Measurements from ENCODE around the gene PM20D2. TPM values are rescaled to one million over a fixed set of nuclear protein-coding genes. Genes with fewer than 3 reads are reported as not detected.
A peak's percentile ranks its signal among the peaks of the same experiment; 100 is the strongest.
"Not testable (repeated sequence)": the region's sequence is repeated elsewhere in the genome, so short reads cannot be mapped to it uniquely, and the experiment has no call there.

PM20D2 gene, protein sequence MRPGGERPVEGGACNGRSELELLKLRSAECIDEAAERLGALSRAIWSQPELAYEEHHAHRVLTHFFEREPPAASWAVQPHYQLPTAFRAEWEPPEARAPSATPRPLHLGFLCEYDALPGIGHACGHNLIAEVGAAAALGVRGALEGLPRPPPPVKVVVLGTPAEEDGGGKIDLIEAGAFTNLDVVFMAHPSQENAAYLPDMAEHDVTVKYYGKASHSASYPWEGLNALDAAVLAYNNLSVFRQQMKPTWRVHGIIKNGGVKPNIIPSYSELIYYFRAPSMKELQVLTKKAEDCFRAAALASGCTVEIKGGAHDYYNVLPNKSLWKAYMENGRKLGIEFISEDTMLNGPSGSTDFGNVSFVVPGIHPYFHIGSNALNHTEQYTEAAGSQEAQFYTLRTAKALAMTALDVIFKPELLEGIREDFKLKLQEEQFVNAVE
- polyA plus RNA-seq (ENCODE audit: insufficient read length in 4 of 4) = 10 to 100 TPM; 24.2 to 38.5 (median 38.0) TPM

DNA sequence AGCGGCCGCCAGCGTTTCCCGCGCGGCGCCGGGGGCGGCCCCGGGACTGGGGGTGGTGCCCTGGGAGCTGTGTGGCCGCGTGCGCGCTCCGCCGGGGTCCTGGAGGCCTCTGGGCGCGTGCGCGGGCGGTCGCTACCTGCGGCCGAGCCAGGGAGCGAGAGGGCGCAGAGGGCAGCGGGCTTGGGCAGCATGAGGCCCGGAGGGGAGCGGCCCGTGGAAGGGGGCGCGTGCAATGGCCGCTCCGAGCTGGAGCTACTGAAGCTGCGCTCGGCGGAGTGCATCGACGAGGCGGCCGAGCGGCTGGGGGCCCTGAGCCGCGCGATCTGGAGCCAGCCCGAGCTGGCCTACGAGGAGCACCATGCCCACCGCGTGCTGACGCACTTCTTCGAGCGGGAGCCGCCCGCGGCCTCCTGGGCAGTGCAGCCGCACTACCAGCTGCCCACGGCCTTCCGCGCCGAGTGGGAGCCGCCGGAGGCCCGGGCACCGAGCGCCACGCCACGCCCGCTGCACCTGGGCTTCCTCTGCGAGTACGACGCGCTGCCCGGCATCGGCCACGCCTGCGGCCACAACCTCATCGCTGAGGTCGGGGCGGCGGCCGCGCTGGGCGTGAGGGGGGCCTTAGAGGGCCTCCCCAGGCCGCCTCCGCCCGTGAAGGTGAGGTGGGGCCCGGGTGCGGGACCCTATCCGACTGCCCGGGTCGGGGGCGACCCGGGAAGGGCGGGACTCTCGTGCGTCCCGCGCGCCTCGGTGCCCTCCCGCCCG is at the start of gene PM20D2:
TSS of gene PM20D2 (plus strand) at position 100 of the 762 bp plus-strand sequence. CDS start at position 190, 90 bp downstream.
- peak in 2 of 4 donors; percentile 55 to 56 for DNase-seq (ENCODE audit: low read depth in 4 of 4, low spot score in 3 of 4)

DNA sequence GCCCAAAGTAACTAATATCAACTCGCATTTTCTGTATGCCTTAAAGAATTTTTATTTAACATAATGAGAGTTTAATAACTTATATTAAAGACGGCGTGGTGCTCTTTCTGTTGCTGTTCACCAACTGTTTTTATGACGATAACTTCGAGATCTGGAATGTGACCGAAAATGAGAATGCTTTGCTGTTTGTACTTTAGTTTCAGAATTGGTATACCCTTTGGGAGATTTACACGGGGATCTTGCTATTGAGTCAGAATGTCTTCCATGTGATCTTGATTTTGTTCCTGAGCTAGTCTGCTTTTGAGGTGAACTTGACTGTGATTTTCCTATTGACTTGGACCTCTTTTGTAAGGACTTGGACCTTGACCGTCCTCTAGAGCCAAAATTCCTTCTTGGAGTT is 47.4 kb upstream of the PM20D2 start:
- DNase-seq (ENCODE audit: low read depth in 4 of 4, low spot score in 3 of 4) = no peak

DNA sequence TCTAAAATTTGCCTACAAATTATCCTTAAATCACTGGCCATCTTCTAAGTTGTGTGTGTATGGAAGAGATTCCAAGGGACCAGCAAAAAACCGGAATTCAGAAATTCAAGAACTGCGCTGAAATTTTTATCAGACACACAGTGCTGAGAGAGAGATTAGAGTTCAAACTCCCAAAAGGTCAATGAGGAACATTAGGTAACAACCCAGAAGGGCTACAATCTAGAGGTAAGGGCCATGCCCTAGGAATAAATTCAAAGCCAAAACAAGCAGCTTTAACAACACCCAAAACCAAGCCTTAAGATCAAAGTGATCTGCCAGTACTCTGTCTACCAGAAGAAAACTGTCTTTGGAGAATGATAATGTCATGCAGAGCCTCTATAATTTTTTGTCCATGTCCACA is 45.7 kb upstream of the PM20D2 start:
- no peak for DNase-seq (ENCODE audit: low read depth in 4 of 4, low spot score in 3 of 4)

DNA sequence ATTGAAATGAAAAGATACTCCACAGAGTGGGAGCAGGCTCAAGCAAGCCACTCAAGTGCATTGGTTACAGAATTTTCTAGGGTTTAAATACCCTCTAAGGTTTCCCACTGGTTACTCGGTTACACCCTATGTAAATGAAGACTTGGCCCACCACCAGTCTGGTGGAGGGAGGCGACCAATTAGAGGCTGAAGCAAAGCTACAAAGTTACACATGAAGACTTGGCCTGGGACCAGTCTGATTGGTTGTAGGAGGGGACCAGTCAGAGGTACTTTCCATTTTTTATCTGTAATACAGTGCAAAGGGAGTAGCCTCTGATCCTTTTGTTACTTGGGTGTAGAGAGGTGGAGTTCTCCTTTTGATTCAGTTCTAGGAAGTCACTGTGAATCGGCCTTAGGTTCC is 35.6 kb upstream of the PM20D2 start:
- DNase-seq (ENCODE audit: low read depth in 4 of 4, low spot score in 3 of 4) = no peak

DNA sequence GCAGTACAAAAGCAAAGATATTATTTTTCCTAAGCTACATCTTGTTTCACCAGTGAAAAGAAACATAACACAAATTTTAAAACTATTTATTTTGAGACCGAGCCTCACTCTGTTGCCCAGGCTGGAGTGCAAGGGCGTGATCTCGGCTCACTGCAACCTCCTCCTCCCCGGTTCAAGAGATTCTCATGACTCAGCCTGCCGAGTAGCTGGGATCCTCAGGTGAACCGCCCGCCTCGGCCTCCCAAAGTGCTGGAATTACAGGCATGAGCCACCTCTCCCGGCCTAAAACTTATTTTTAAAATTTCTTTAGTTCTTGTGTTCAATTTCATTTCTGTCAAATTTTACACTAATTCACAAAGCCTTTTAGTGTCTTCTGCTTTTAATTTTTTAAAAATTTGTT is 33.9 kb upstream of the PM20D2 start:
- DNase-seq (ENCODE audit: low read depth in 4 of 4, low spot score in 3 of 4) = no peak

DNA sequence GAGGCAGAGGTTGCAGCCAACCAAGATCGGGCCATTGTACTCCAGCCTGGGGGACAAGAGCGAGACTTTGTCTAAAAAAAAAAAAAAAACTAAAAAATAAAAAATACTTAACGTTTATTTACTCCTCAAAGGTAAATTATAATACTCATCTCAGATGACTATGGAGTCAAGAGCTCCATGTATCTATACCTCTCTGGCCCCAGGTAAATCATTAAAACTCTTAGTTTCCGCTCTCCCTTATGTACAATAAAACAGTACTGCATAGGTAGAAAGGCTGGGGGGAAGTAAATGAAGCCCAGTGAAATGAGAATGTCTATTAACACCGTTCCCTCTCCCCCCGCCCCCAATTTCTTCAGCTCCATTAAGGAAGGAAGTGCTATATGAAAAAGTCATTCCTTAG is 29.2 kb upstream of the PM20D2 start:
- DNase-seq (ENCODE audit: low read depth in 4 of 4, low spot score in 3 of 4) = no peak

DNA sequence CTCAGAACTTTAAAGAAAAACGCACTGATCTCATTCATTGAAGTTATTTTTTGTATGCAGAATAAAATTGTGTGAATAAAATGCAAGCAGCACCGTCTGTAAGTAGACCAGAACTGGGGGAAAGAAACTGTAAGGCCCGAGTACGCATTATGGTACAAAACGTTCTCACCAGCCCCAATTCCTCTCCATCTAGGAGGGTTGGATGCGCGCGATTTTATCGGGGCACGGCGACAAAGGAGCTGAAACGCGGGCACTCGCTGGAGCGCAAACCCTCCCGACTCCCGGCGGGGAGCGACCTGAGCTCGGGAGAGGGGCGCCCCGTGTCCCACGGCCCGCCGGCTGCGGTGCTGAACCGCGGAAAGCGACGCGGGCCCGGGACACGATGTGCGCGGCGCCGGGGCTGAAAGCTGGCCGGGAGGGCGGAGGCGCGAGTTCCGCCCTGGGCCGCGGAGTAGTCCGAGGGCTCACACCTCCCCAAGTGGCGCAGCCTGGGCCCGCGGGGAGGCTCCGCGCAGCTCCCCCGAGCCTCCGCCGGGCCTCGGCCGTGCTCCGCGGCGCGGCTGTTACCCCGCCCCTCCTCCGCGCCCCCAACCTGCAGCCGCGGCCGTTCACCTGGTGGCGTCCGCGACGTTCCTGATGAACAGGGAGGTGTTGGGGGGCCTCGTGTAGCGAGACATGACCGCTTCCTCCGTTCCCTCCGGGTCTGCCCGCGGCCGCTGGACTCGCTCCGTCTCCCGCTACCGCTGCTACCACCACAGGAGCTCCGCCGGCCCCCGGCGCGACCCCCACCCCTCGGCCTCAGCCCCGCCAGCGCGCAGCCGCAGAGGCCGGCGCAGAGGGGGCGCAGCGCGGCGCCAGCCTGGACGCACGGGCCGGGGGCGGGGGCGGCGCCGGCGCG is 28.4 kb upstream of the PM20D2 start, which contains the start of gene SRSF12:
TSS of gene SRSF12 (minus strand) at position 861 of the 898 bp plus-strand sequence. CDS start at position 677, 184 bp downstream.
- peak in 1 of 4 donors; percentile 51 for DNase-seq (ENCODE audit: low read depth in 4 of 4, low spot score in 3 of 4)

DNA sequence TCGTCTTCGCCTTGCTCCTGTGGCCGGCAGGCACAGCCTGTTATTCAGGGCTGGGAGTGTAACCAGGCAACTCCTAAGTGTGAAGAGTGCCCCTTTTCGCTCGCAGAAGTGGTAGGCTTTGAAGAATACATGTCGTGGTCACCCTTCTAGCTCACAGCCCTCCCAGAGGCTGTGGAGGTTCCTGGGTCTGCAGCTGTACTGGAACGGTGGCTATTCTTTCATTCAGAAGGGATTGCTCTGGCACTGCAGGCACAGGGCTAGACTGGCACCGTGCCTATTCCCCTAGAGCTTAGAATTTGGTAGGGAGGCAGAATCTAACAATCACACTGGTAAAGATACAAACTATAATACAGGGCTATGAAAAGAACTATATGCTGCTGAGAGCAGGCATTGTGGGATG is 26.9 kb upstream of the PM20D2 start:
- no peak for DNase-seq (ENCODE audit: low read depth in 4 of 4, low spot score in 3 of 4)

DNA sequence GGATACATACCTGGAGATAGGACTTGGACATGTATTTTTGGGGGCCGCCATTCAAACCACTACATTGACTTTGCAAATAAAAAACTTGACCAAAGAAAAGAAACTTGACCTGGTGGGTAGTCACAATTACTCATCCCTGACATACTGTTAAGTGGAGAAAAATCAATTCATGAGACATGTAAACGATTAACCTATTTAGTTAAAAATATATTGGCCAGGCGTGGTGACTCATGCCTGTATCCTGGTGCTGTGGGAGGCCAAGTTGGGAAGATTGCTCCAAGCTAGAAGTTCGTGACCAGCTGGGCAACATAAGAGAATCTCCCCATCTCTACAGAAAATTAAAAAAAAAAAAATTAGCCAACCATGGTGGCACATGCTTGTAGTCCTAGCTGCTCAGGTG is 25.5 kb upstream of the PM20D2 start:
- no peak for DNase-seq (ENCODE audit: low read depth in 4 of 4, low spot score in 3 of 4)

DNA sequence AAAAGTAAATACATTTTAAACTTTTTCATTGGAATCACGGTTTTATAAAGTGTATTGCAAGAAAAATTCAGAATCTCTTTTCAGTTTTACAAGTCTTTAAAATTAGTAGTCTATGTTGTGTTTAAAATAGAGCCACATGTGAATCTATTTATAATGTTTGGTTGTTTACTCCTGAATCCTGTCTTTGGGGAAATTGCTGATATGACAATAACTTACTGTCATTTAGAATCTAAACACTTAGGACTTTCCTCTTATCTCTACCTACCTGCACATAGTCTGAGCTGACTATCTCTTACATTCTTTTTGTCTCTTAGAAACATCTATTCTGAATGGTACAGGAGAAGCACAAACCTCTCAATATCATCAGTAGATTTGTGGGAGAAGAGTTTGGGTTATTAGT is 23.9 kb upstream of the PM20D2 start:
- no peak for DNase-seq (ENCODE audit: low read depth in 4 of 4, low spot score in 3 of 4)

DNA sequence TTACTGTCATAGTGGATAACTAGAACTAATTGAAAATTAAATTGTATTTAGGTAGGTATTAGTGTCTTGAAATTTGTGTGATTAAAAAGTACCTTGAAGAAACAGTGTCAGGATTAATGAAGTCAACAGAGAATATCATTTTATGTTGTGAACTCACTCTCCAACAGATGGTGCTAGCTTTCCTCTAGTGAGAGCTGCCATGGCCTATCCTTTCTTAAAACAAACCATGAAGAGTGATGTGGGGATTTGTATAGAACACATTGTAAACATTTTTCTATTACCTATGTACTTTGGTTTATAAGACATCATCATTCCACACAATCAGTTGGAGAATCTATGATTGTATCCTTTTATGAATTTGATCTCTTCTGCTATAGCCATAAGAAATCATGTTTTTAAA is 23.2 kb upstream of the PM20D2 start:
- no peak for DNase-seq (ENCODE audit: low read depth in 4 of 4, low spot score in 3 of 4)

DNA sequence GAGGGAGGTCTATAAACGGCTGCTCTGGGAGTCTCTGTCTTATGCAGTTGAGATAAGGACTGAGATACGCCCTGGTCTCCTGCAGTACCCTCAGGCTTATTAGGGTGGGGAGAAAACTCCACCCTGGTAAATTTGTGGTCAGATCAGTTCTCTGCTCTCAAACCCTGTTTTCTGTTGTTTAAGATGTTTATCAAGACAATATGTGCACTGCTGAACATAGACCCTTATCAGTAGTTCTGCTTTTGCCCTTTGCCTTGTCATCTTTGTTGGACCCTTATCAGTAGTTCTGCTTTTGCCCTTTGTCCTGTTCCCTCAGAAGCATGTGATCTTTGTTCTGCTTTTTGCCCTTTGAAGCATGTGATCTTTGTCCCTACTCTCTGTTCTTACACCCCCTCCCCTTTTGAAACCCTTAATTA is 17.6 kb upstream of the PM20D2 start:
- DNase-seq (ENCODE audit: low read depth in 4 of 4, low spot score in 3 of 4) = not testable (repeated sequence)

DNA sequence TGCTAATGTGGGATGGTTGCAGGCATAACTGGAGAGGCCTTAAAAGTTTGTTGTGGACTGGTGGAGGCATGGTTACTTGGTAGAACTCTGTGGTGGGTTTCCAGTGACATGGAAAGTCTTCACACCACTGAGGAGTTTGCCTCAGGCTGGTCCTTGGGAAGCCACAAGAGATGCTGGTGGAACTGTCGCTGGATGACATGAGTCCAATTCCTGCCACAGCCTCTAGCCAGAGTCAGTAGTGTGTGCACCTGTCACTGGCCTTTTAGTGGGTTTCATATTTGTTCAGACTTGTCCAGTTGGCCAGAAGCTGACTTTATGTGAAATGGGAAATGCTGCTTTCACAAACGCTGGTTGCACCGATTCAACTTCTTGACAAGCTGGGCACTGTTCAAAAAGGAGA is 14.3 kb upstream of the PM20D2 start:
- DNase-seq (ENCODE audit: low read depth in 4 of 4, low spot score in 3 of 4) = no peak

DNA sequence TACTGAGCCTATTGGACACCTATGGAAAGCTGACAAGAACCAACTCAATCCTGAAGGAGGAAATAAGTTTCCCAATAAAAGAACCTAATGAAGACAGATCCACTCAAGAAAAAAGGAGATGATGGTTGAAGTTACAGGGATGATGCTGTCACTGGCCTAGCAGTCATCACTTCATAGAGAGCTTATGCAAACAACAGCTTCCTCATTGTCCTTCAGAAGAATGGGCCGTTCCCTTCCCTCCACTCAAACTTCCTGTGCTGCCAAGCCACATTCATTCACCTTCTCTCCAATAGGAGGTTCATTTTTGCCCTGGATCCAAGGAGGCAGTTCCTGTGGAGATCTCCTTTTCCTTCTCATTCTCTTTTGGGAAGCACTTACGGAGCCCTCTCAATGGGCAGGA is 13.8 kb upstream of the PM20D2 start:
- no peak for DNase-seq (ENCODE audit: low read depth in 4 of 4, low spot score in 3 of 4)

DNA sequence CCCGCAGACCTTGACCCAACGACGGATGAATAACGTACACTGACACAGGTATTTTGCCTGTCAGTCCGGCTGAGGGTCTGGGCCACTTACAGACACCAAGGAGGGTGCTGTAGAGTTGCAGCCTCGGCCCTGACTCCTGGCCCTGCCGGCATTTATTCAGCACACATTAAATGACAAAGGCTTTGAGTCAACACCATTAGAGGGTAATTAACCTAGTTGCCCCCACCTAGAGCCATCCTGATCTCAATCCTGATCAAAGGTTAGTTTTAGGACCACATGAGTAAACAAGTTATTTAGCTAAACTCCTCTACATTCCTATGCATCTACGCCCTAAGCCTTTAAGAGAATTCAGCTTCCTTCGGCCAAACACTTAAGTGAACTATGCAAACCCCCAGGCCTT is 11.9 kb upstream of the PM20D2 start:
- DNase-seq (ENCODE audit: low read depth in 4 of 4, low spot score in 3 of 4) = no peak

DNA sequence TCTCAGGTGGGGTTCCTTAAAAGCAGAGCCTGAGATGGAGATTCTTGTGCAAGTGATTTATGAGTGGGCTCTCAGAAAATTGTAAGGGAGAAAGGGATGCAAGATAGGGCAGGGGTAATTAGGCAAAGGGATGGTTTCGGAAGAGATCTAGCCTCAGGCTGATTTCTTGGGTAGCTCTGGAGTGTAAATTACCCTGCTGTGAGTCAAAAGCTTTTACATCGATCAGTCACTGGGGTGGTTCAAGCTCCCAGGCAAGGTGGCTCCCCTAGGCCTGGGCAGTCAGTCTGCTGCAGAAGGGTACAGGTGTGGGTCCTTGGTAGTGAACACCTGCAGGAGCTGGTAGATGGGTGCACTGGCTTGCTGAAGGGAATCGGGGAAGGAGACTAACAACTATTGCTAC is 11.1 kb upstream of the PM20D2 start:
- DNase-seq (ENCODE audit: low read depth in 4 of 4, low spot score in 3 of 4) = no peak

DNA sequence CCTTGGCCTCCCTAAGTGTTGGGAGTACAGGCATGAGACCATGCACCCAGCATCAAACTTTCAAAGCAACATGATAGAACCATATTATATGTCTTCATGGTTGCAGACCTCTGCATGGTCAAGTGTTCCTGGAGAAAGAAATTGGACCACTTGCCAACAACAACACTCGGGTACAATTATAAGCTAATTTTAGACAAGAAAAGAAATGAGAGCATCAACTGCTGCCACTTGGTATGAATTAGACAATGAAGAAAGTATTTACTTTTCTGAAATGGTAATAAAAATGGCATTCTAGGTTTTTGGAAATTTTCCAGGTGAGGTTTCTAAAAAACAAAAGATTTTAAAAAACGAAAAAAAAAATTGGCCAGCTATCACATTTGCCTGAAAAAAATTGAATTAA is 7.7 kb upstream of the PM20D2 start:
- DNase-seq (ENCODE audit: low read depth in 4 of 4, low spot score in 3 of 4) = no peak

DNA sequence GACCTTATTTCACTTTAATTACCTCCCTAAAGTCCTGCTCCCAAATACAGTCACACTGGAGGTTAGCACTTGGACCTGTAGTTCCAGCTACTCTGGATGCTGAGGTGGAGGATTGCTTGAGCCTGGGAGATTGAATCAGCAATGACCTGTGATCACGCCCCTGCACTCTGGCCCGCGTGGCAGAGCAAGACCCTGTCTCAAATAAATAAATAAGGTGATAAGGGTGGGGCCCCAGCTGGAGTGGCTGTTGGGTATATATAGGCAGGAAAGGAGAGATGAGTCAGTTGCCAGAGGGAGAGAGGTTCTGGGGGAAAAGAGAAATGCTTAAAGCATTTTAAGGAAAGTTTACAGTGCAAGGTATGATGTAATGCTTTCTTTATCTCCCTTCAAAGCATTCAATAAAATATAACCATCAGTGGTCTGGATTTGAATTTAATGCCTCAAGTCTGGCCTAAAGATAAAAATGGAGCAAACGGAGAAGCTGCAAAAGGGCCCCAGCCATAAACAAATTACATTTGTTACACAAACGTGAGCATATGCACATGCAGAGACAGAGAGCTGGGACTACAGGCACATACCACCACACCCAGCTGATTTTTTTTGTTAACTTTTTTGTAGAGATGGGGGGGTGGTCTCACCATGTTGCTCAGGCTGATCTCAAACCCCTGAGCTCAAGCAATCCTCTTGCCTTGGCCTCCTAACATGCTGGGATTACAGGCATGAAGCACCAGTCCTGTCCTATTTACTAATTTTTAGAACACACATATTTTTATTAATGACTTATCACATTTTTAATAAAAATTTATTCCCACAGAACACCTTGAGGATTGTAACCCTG is 6.1 kb upstream of the PM20D2 start:
- no peak for DNase-seq (ENCODE audit: low read depth in 4 of 4, low spot score in 3 of 4)

DNA sequence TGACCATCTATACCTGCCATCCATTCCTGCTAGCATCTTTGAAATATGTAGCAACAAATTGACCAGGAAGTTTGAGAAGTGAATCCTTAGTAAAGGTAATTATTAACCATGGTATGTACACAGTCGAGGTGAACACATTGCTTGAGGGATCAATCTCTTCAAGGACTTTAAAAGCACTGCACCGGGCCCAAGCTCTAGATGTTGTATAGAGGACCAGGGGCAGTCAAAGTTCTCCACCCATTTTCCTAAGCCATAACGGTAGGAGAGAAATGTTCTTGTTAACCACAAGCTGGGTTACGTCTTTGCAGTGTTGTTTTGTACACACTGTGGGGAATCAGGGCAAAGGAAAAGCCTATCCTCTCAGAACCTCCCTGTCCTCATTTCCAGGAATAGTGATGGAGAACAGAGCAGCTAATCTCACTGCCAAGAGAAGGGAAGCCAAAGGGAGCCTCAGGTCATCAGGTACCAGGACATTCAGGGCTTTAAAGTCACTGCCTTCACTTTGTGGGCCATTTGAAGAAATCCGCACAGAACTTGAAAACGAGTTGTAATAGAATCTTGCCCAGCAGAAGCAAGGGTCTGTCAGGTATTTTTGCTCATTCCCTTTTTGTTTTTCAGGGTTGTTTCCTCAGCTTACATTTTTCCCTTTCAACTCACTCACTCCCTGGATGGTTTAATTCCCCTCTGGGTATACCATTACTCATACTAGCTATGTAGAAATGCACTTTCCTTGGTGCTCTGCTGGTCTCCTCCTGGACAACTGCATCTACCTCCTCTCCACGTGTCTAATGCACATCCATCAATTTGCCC is 5.3 kb upstream of the PM20D2 start:
- DNase-seq (ENCODE audit: low read depth in 4 of 4, low spot score in 3 of 4) = no peak

All from left renal pelvis (tissue), 4 donors.